ENCODE measurements around the gene HOXD1.

The HOXD1 gene

GRCh38 chr2:176175709-176176607 is 12.5 kb upstream of the HOXD1 start:
- TF ChIP-seq REST (IDR thresholded peaks at IDR 0.05; ENCODE audit: insufficient read depth in 1 of 2, low read depth in 2 of 2, low read length in 2 of 2): no peak
- no peak for TF ChIP-seq SIN3A (IDR thresholded peaks at IDR 0.05; ENCODE audit: borderline replicate concordance, insufficient read depth, low read length)
- no peak for TF ChIP-seq FOXP2 (optimal IDR thresholded peaks at IDR 0.05; ENCODE audit: borderline replicate concordance, extremely low read depth, extremely low read length, insufficient read depth)
- TF ChIP-seq POLR2AphosphoS5 (IDR thresholded peaks at IDR 0.05; ENCODE audit: low read depth, low read length): no peak
- no peak for TF ChIP-seq TAF1 (IDR thresholded peaks at IDR 0.05; ENCODE audit: borderline replicate concordance, insufficient read depth, low read length)

- TF ChIP-seq TAF1 (IDR thresholded peaks at IDR 0.05; ENCODE audit: borderline replicate concordance, insufficient read depth, low read length): no peak
- no peak for TF ChIP-seq POLR2AphosphoS5 (IDR thresholded peaks at IDR 0.05; ENCODE audit: low read depth, low read length)
- no peak for TF ChIP-seq SIN3A (IDR thresholded peaks at IDR 0.05; ENCODE audit: borderline replicate concordance, insufficient read depth, low read length)
- TF ChIP-seq FOXP2 (optimal IDR thresholded peaks at IDR 0.05; ENCODE audit: borderline replicate concordance, extremely low read depth, extremely low read length, insufficient read depth): no peak
Measured at GRCh38 chr2:176177580-176178037, 10.9 kb upstream of the HOXD1 start.

GRCh38 chr2:176178038-176178756 is 10.3 kb upstream of the HOXD1 start:
- TF ChIP-seq POLR2AphosphoS5 (IDR thresholded peaks at IDR 0.05; ENCODE audit: low read depth, low read length): no peak
- no peak for TF ChIP-seq REST (IDR thresholded peaks at IDR 0.05; ENCODE audit: insufficient read depth in 1 of 2, low read depth in 2 of 2, low read length in 2 of 2)
- TF ChIP-seq SIN3A (IDR thresholded peaks at IDR 0.05; ENCODE audit: borderline replicate concordance, insufficient read depth, low read length): no peak
- TF ChIP-seq FOXP2 (optimal IDR thresholded peaks at IDR 0.05; ENCODE audit: borderline replicate concordance, extremely low read depth, extremely low read length, insufficient read depth): no peak
- TF ChIP-seq TAF1 (IDR thresholded peaks at IDR 0.05; ENCODE audit: borderline replicate concordance, insufficient read depth, low read length): no peak

- TF ChIP-seq POLR2AphosphoS5 (IDR thresholded peaks at IDR 0.05; ENCODE audit: low read depth, low read length): no peak
- TF ChIP-seq TAF1 (IDR thresholded peaks at IDR 0.05; ENCODE audit: borderline replicate concordance, insufficient read depth, low read length): no peak
- TF ChIP-seq REST (IDR thresholded peaks at IDR 0.05; ENCODE audit: insufficient read depth in 1 of 2, low read depth in 2 of 2, low read length in 2 of 2): no peak
- TF ChIP-seq FOXP2 (optimal IDR thresholded peaks at IDR 0.05; ENCODE audit: borderline replicate concordance, extremely low read depth, extremely low read length, insufficient read depth): no peak
- no peak for TF ChIP-seq SIN3A (IDR thresholded peaks at IDR 0.05; ENCODE audit: borderline replicate concordance, insufficient read depth, low read length)
Measured at GRCh38 chr2:176178757-176179295, 9.6 kb upstream of the HOXD1 start.

- TF ChIP-seq POLR2AphosphoS5 (IDR thresholded peaks at IDR 0.05; ENCODE audit: low read depth, low read length): no peak
- TF ChIP-seq REST (IDR thresholded peaks at IDR 0.05; ENCODE audit: insufficient read depth in 1 of 2, low read depth in 2 of 2, low read length in 2 of 2): no peak
- no peak for TF ChIP-seq FOXP2 (optimal IDR thresholded peaks at IDR 0.05; ENCODE audit: borderline replicate concordance, extremely low read depth, extremely low read length, insufficient read depth)
- TF ChIP-seq SIN3A (IDR thresholded peaks at IDR 0.05; ENCODE audit: borderline replicate concordance, insufficient read depth, low read length): no peak
- no peak for TF ChIP-seq TAF1 (IDR thresholded peaks at IDR 0.05; ENCODE audit: borderline replicate concordance, insufficient read depth, low read length)
Measured at GRCh38 chr2:176181551-176181950, 6.9 kb upstream of the HOXD1 start.

Data from PFSK-1 (cell line).